Measurements from ENCODE around the gene CACNA1A. TPM values are rescaled to one million over a fixed set of nuclear protein-coding genes. Genes with fewer than 3 reads are reported as not detected.

The CACNA1A gene
- total and polyA plus RNA-seq, 2 of the 13 experiments (the other 11 are each of a cell fraction or from before 2014, with no cell fraction given) = not detected

DNA sequence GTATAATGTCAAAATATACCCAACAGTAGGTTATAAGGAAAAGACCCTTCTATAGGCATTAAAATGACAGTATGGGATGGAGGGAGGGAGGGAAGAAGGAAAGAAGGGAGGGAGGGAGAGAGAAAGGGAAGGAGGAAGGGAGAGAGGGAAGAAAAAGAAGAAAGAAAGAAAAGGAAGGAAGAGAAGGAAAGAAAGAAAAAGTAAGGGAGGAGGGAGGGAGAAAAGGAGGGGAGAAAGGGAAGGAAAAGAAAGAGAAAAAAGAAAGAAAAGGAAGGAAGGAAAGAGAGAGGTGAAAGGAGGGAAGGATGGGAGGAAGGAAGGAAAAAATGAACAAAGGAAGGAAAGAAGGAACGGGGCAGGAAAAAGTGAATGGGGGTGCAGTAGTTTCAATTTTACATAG lies 35.3 kb upstream of the CACNA1A start:
- POLR2A ChIA-PET = no interaction called here
- no peak for FAIRE-seq
- 26% methylated on average over 1 of the region's 1 CpG for WGBS (ENCODE audit: low lambda C conversion rate)
- intact Hi-C loops (cut with micrococcal nuclease; ENCODE audit: unreplicated experiment) = no loop called here
- BruUV-seq (replicated peaks) = no TSS peak
- H3K9me3 ChIP-seq (ENCODE audit: low read length) = no peaks in the 10 kb centered on the region
- no peak for DNase-seq (ENCODE audit: low spot score)
- no peaks in the 10 kb centered on the region for H3K27me3 ChIP-seq (ENCODE audit: control insufficient read depth in 1 of 2, insufficient read depth in 2 of 2, low read length in 2 of 2)
- H3K79me2 ChIP-seq (ENCODE audit: insufficient read depth, low read length) = no peaks in the 10 kb centered on the region
- H3K36me3 ChIP-seq (replicated peaks in 1 of 2; ENCODE audit: control insufficient read depth in 1 of 2, insufficient read depth in 2 of 2, low read length in 2 of 2) = no peaks in the 10 kb centered on the region
- no peak overlapping the region for H2AFZ ChIP-seq (ENCODE audit: low read length)
- TF ChIP-seq, protein P1, sequence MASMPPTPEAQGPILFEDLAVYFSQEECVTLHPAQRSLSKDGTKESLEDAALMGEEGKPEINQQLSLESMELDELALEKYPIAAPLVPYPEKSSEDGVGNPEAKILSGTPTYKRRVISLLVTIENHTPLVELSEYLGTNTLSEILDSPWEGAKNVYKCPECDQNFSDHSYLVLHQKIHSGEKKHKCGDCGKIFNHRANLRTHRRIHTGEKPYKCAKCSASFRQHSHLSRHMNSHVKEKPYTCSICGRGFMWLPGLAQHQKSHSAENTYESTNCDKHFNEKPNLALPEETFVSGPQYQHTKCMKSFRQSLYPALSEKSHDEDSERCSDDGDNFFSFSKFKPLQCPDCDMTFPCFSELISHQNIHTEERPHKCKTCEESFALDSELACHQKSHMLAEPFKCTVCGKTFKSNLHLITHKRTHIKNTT (CRISPR knock-in tag; IDR thresholded peaks at IDR 0.05) = no peak
- TF ChIP-seq, protein P2, sequence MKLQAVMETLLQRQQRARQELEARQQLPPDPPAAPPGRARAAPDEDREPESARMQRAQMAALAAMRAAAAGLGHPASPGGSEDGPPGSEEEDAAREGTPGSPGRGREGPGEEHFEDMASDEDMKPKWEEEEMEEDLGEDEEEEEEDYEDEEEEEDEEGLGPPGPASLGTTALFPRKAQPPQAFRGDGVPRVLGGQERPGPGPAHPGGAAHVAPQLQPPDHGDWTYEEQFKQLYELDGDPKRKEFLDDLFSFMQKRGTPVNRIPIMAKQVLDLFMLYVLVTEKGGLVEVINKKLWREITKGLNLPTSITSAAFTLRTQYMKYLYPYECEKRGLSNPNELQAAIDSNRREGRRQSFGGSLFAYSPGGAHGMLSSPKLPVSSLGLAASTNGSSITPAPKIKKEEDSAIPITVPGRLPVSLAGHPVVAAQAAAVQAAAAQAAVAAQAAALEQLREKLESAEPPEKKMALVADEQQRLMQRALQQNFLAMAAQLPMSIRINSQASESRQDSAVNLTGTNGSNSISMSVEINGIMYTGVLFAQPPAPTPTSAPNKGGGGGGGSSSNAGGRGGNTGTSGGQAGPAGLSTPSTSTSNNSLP (IDR thresholded peaks at IDR 0.05; ENCODE audit: low read depth, low read length) = no peak
- CTCF ChIA-PET (ENCODE audit: low intra/inter-chr PET ratio, low total read pairs) = no interaction called here
- H3K9ac ChIP-seq (ENCODE audit: insufficient read depth, low read depth, low read length) = no peak overlapping the region
- H4K20me1 ChIP-seq (ENCODE audit: insufficient read depth, low read length) = no peaks in the 10 kb centered on the region
- no peak overlapping the region for H3K4me2 ChIP-seq (ENCODE audit: low read depth, low read length)
- H3K4me3 ChIP-seq (replicated peaks in 1 of 3; ENCODE audit: insufficient read depth in 1 of 3, low read depth in 2 of 3, low read length in 3 of 3) = no peak overlapping the region
- no peak overlapping the region for H3K27ac ChIP-seq (ENCODE audit: extremely low read length, insufficient read depth, low read length)
- no peak for ATAC-seq
- in situ Hi-C loops (cut with HindIII; ENCODE audit: extremely low pct_ligation_motif_present, low pct_unique_long_range_greater_than_20kb) = no loop called here
- H3K4me1 ChIP-seq (ENCODE audit: insufficient read depth, low read length) = no peaks in the 10 kb centered on the region

DNA sequence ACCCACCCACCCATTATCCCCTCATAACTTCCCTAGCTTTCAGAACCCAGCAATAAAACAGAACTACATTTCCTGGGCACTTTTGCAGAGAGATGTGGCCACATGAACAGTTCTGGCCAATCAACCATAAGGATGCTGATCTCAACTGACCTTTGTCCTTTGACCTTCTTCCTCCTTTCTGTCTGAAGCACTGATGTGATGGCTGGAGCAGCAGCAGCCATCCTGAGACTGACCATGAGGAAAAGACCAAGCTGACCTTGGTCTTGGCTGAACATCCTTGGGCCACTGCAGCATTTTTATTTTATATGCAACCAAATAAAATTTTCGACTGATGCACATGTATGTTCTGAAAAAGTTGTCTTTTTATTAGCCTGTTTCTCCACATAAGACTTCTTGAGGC lies 33.1 kb upstream of the CACNA1A start:
- intact Hi-C loops (cut with micrococcal nuclease; ENCODE audit: unreplicated experiment) (no loop called here), in situ Hi-C loops (cut with HindIII; ENCODE audit: extremely low pct_ligation_motif_present, low pct_unique_long_range_greater_than_20kb) (no loop called here)
- Histone ChIP-seq H3K27ac (ENCODE audit: extremely low read length, insufficient read depth, low read length) (no peak overlapping the region), H3K27me3 (ENCODE audit: control insufficient read depth in 1 of 2, insufficient read depth in 2 of 2, low read length in 2 of 2) (no peaks in the 10 kb centered on the region), H4K20me1 (ENCODE audit: insufficient read depth, low read length) (no peaks in the 10 kb centered on the region), H3K4me2 (ENCODE audit: low read depth, low read length) (no peak overlapping the region), H3K9ac (ENCODE audit: insufficient read depth, low read depth, low read length) (no peak overlapping the region), H2AFZ (ENCODE audit: low read length) (no peak overlapping the region), H3K79me2 (ENCODE audit: insufficient read depth, low read length) (no peaks in the 10 kb centered on the region), H3K4me1 (ENCODE audit: insufficient read depth, low read length) (no peaks in the 10 kb centered on the region), H3K9me3 (ENCODE audit: low read length) (no peaks in the 10 kb centered on the region), H3K4me3 (replicated peaks in 1 of 3; ENCODE audit: insufficient read depth in 1 of 3, low read depth in 2 of 3, low read length in 3 of 3) (no peak overlapping the region), H3K36me3 (replicated peaks in 1 of 2; ENCODE audit: control insufficient read depth in 1 of 2, insufficient read depth in 2 of 2, low read length in 2 of 2) (no peaks in the 10 kb centered on the region)
- FAIRE-seq = no peak
- ChIA-PET CTCF (ENCODE audit: low intra/inter-chr PET ratio, low total read pairs) (no interaction called here), POLR2A (no interaction called here)
- no peak for TF ChIP-seq ZNF382 (CRISPR knock-in tag; IDR thresholded peaks at IDR 0.05; ENCODE audit: borderline replicate concordance)
- ATAC-seq = no peak
- no TSS peak for BruUV-seq (replicated peaks)
- DNase-seq (ENCODE audit: low spot score) = no peak
- 0% methylated on average over 1 of the region's 1 CpG for WGBS (ENCODE audit: low lambda C conversion rate)

Measured in HepG2 (cell line).